Mucosa of rectum (tissue), 2 donors: ENCODE data around the gene NXT2.

Source experiments
- H3K27ac ChIP-seq, 2 donors: one replicate each; pipeline ENCODE4 v1.7.0; 2013; ENCODE audit warnings: inconsistent platforms in 2 of 2, low read depth in 2 of 2, low read length in 2 of 2
- H3K27me3 ChIP-seq, 2 donors: one replicate each; pipeline ENCODE4 v1.7.0; 2013; ENCODE audit warnings: low read length in 2 of 2; ENCODE audit not compliant: control insufficient read depth in 2 of 2, insufficient read depth in 2 of 2
- H3K36me3 ChIP-seq, 2 donors: one replicate each; pipeline ENCODE4 v1.7.0; 2013; ENCODE audit warnings: low read length in 2 of 2; ENCODE audit not compliant: control insufficient read depth in 2 of 2, insufficient read depth in 2 of 2
- H3K4me1 ChIP-seq, 2 donors: one replicate each; pipeline ENCODE4 v1.7.0; 2013; ENCODE audit warnings: low read length in 2 of 2, mild to moderate bottlenecking in 1 of 2; ENCODE audit not compliant: control insufficient read depth in 2 of 2, insufficient read depth in 2 of 2
- H3K4me3 ChIP-seq, 2 donors: one replicate each; pipeline ENCODE4 v1.7.0; 2013; ENCODE audit warnings: low read length in 2 of 2
- H3K9ac ChIP-seq, 2 donors: one replicate each; pipeline ENCODE4 v1.7.0; 2013; ENCODE audit warnings: low read length in 2 of 2, low read depth in 1 of 2, mild to moderate bottlenecking in 1 of 2
- H3K9me3 ChIP-seq, 2 donors: one replicate each; pipeline ENCODE4 v1.7.0; 2013; ENCODE audit warnings: low read length in 2 of 2; ENCODE audit not compliant: control insufficient read depth in 2 of 2
- donor health status: healthy.
- donor health status: Normal muscosa, but diverticular disease.

Gene NXT2

DNA sequence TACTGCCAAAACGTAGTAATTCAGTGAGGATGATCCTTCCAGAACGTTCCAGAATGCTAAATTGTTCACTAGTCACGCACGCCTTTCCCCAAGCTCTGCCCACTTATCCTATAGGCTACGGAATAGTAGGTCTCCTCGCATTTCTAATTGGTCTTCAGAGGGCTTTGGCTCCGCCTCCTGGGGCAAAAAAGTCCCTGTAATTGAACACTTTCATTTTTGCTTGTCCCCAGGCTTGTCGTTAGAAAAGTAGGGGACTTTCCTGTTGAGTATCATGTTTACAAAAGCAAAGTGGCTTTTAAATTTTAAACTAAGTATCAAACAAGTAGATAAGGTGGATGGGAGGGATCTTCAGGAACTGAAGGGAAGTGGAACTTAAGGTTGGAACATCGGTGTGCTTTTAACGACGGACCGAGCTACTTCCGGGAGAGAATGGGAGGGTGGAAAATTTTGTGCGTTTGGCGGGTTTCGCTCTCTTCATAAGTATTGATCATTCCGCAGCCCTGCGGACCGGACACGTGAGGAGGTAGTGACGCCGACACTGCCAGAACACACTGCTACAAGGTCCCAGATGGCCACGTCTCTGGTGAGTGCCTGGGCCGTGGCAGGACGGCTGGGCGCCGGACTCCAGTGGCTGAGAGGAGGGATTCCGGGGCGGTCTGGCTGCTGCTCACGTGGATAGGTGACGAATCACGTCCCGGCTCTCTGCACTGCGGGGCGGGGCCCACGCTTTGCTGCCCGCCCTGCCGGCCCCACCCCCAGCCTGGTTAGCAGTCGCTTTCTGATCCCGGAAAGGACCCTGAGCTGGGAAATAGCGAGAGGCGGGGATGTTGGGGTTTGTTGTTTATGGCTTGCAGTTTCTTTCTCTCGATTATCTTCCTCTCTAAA lies at the start of gene NXT2:
TSS of gene NXT2 (plus strand) at position 406 of the 885 bp plus-strand sequence. CDS start at position 569, 163 bp downstream.
- H3K4me3 ChIP-seq = peak within 1 kb of the TSS; percentile 87 to 93
- no peaks in the 10 kb centered on the region for H3K9me3 ChIP-seq
- H3K4me1 ChIP-seq = peaks cover 0 to 4% of the 10 kb centered on the region in 2 donors
- no peaks in the 10 kb centered on the region for H3K36me3 ChIP-seq
- H3K27me3 ChIP-seq = peaks cover 2 to 5% of the 10 kb centered on the region in 2 donors
- H3K9ac ChIP-seq = peak within 1 kb of the TSS; percentile 83 to 85
- peak within 1 kb of the TSS; percentile 91 to 96 for H3K27ac ChIP-seq

DNA sequence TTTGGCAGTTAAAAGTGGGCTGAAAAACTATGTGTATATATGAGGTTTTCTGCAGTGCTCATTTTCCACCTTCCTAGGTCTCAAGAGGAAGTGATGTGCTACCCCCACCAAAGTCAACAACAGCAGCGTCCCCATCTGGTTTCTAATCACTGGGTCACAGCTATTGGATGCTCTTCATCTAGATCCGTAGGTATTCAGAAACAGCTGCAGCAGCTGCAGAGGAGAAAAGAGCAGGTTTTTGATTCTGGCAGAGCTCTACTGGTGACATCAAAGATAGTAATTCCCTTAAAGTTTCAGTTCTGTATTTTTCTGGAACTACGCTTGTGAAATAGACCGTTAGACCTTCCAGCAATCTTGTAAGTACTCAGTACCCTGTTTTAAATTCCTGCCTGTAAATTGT lies 49.0 kb upstream of the NXT2 start:
- Histone ChIP-seq H3K9ac (no peak overlapping the region), H3K4me1 (no peaks in the 10 kb centered on the region), H3K27ac (no peak overlapping the region), H3K4me3 (no peak overlapping the region), H3K27me3 (no peaks in the 10 kb centered on the region), H3K36me3 (no peaks in the 10 kb centered on the region), H3K9me3 (no peaks in the 10 kb centered on the region)

- Histone ChIP-seq H3K9me3 (no peaks in the 10 kb centered on the region), H3K4me3 (no peak overlapping the region), H3K9ac (no peak overlapping the region), H3K27me3 (no peaks in the 10 kb centered on the region), H3K4me1 (no peaks in the 10 kb centered on the region), H3K27ac (no peak overlapping the region), H3K36me3 (no peaks in the 10 kb centered on the region)
Measured at GRCh38 chrX:109489174-109489573, 47.5 kb upstream of the NXT2 start.

GRCh38 chrX:109498434-109498833 lies 38.2 kb upstream of the NXT2 start:
- H3K4me3 ChIP-seq = no peak overlapping the region
- H3K4me1 ChIP-seq = no peaks in the 10 kb centered on the region
- no peaks in the 10 kb centered on the region for H3K36me3 ChIP-seq
- no peaks in the 10 kb centered on the region for H3K9me3 ChIP-seq
- H3K27me3 ChIP-seq = peaks cover 0 to 4% of the 10 kb centered on the region in 2 donors
- H3K27ac ChIP-seq = no peak overlapping the region
- H3K9ac ChIP-seq = no peak overlapping the region

DNA sequence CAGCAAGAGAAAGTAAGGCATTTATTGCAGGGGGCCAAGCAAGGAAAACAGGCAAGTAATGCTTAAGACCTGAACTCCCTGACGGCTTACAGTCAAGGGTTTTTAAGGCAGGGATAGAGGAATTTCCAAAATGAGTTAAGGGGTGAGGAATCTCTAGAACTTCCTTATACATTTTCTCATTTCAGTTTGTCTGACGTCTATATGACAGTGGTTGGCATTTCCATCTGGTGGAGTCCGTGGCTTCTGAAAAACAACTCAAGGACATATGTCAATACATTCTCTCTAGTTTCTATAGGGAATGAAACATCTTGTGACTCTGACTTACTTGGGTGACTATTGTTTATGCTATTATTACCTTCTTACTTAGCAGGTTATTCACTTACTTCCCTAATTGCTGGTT lies 35.5 kb upstream of the NXT2 start:
- H3K27me3 ChIP-seq = peaks cover 0 to 14% of the 10 kb centered on the region in 2 donors
- H3K9me3 ChIP-seq = no peaks in the 10 kb centered on the region
- no peak overlapping the region for H3K27ac ChIP-seq
- H3K9ac ChIP-seq = no peak overlapping the region
- no peak overlapping the region for H3K4me3 ChIP-seq
- no peaks in the 10 kb centered on the region for H3K4me1 ChIP-seq
- no peaks in the 10 kb centered on the region for H3K36me3 ChIP-seq

GRCh38 chrX:109508915-109509314 lies 27.7 kb upstream of the NXT2 start:
- Histone ChIP-seq H3K36me3 (no peaks in the 10 kb centered on the region), H3K27me3 (peaks cover 0 to 17% of the 10 kb centered on the region in 2 donors), H3K27ac (no peak overlapping the region), H3K9me3 (no peaks in the 10 kb centered on the region), H3K4me1 (no peaks in the 10 kb centered on the region), H3K9ac (no peak overlapping the region), H3K4me3 (no peak overlapping the region)

GRCh38 chrX:109511113-109511512 lies 25.5 kb upstream of the NXT2 start:
- H3K27me3 ChIP-seq = peaks cover 0 to 7% of the 10 kb centered on the region in 2 donors
- no peaks in the 10 kb centered on the region for H3K4me1 ChIP-seq
- no peak overlapping the region for H3K27ac ChIP-seq
- H3K9me3 ChIP-seq = no peaks in the 10 kb centered on the region
- H3K9ac ChIP-seq = no peak overlapping the region
- H3K36me3 ChIP-seq = no peaks in the 10 kb centered on the region
- no peak overlapping the region for H3K4me3 ChIP-seq

- no peak overlapping the region for H3K27ac ChIP-seq
- no peaks in the 10 kb centered on the region for H3K36me3 ChIP-seq
- H3K9me3 ChIP-seq = no peaks in the 10 kb centered on the region
- no peaks in the 10 kb centered on the region for H3K4me1 ChIP-seq
- no peak overlapping the region for H3K4me3 ChIP-seq
- no peak overlapping the region for H3K9ac ChIP-seq
- no peaks in the 10 kb centered on the region for H3K27me3 ChIP-seq
Measured at GRCh38 chrX:109519001-109519400, 17.6 kb upstream of the NXT2 start.

DNA sequence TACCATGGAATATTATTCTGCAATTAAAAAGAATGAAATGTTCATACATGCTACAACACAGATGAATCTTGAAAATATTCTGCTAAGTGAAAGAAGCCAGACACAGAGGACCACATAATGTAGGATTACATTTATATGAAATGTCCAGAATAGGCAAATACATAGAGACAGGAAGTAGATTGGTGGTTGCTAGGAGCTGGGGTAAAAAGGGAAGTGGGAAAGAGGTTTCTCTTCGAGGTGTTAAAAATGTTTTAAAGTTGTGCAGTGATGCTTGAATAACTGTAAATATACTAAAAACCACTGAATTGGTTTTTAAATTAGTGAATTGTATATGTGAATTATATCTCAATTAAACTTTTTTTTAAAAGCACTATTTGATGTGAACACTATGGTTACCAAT lies 3.6 kb upstream of the NXT2 start:
- Histone ChIP-seq H3K27me3 (peaks cover 2 to 5% of the 10 kb centered on the region in 2 donors), H3K9me3 (no peaks in the 10 kb centered on the region), H3K4me3 (no peak overlapping the region), H3K4me1 (peaks cover 0 to 4% of the 10 kb centered on the region in 2 donors), H3K27ac (no peak overlapping the region), H3K36me3 (no peaks in the 10 kb centered on the region), H3K9ac (no peak overlapping the region)

GRCh38 chrX:109533631-109534030 lies 3.0 kb upstream of the NXT2 start:
- Histone ChIP-seq H3K36me3 (no peaks in the 10 kb centered on the region), H3K4me1 (peaks cover 0 to 4% of the 10 kb centered on the region in 2 donors), H3K4me3 (no peak overlapping the region), H3K9me3 (no peaks in the 10 kb centered on the region), H3K27me3 (peaks cover 2 to 5% of the 10 kb centered on the region in 2 donors), H3K9ac (no peak overlapping the region), H3K27ac (no peak overlapping the region)
